ENCODE data around the gene KRTAP10-11. TPM values are rescaled to one million over a fixed set of nuclear protein-coding genes. Genes with fewer than 3 reads are reported as not detected.

Gene KRTAP10-11
- total and polyA plus RNA-seq, 3 donors from 2014 or later: 0.37 TPM; not detected in 2

DNA sequence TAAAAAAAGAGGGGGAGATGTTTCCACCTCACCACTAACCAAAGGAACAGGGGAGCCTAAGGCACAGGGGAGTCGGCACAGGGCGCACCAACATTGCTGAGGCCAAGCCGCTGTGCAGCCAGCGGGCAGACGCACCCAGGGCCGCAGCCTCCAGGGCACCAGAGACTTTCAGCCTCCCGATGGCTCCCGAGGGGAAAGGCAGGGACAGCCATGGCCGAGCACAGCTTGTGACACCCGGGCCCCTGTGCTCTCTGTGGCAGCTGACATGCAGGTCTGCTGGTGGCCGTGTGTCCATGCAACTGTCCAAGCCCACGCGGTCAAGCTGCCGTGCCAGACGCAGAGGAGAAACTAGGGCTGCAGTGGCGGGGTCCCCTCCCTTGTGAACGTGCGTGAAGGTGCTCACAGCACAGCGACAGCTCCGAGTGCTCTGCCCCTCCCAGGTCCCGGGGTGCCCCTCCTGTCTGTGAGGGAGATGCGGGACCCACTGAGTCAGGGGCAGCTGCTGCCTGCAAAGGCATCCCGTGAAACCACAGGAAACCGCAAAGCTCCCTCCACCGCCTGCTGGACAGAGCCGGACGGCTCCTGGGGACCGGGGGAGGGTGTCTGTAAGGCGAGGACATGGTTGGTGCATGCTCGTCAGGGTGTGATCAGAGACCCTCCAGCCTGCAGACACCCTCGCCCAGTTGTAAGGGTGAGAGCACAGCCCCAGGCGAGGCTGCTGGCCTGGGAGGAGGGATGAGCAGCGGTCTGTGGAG, 2.5 kb downstream of the KRTAP10-11 start:
- no peak for TF ChIP-seq POLR2A (IDR thresholded peaks at IDR 0.05)
- TF ChIP-seq, protein P1, sequence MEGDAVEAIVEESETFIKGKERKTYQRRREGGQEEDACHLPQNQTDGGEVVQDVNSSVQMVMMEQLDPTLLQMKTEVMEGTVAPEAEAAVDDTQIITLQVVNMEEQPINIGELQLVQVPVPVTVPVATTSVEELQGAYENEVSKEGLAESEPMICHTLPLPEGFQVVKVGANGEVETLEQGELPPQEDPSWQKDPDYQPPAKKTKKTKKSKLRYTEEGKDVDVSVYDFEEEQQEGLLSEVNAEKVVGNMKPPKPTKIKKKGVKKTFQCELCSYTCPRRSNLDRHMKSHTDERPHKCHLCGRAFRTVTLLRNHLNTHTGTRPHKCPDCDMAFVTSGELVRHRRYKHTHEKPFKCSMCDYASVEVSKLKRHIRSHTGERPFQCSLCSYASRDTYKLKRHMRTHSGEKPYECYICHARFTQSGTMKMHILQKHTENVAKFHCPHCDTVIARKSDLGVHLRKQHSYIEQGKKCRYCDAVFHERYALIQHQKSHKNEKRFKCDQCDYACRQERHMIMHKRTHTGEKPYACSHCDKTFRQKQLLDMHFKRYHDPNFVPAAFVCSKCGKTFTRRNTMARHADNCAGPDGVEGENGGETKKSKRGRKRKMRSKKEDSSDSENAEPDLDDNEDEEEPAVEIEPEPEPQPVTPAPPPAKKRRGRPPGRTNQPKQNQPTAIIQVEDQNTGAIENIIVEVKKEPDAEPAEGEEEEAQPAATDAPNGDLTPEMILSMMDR (IDR thresholded peaks at IDR 0.05): no peak
- H3K4me1 ChIP-seq: no peaks in the 10 kb centered on the region
- H3K36me3 ChIP-seq (ENCODE audit: low read depth, missing control alignments): no peaks in the 10 kb centered on the region
- no peaks in the 10 kb centered on the region for H3K27me3 ChIP-seq
- intact Hi-C loops (cut with DNase I; ENCODE audit: low total_unique reads): no loop called here
- no peaks in the 10 kb centered on the region for H3K9me3 ChIP-seq
- no peak overlapping the region for H3K4me3 ChIP-seq
- DNase-seq: no peak
- 71 to 82% methylated on average over 3 to 33 of the region's 33 CpGs for WGBS, 2 donors
- H3K27ac ChIP-seq: no peak overlapping the region

DNA sequence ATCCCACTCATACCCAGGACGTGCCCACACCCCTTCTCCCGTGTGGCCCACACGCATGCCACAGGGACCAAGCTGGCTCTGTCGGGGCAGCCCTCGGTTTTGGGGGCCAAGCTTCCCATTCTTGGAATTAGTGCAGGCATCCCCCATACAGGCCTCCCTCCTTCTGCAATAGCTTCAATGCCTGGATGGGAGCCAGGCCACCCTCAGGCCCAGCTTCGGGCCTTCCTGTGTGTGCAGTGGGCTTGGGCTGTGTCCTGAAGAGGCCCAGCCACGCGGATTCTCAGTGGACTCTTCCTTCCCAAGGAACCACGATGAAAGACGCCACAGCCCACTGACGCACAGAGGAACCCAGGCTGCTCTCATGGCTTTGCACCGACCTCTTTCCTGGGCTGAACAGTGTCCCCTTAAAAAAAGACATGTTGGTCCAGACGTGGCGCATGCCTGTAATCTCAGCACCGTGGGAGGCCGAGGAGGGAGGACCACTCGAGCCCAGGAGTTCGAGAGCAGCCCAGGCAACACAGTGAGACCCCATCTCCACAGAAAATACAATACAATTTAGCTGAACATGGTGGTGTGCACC, 3.4 kb downstream of the KRTAP10-11 start:
- 80 to 82% methylated on average over 18 of the region's 18 CpGs for WGBS, 2 donors
- intact Hi-C loops (cut with DNase I; ENCODE audit: low total_unique reads): no loop called here
- Histone ChIP-seq H3K4me3 (no peak overlapping the region), H3K36me3 (ENCODE audit: low read depth, missing control alignments) (no peaks in the 10 kb centered on the region), H3K27me3 (no peaks in the 10 kb centered on the region), H3K27ac (no peak overlapping the region), H3K9me3 (no peaks in the 10 kb centered on the region), H3K4me1 (no peaks in the 10 kb centered on the region)
- TF ChIP-seq, protein P1 (IDR thresholded peaks at IDR 0.05): no peak
- TF ChIP-seq POLR2A (IDR thresholded peaks at IDR 0.05): no peak
- no peak for DNase-seq

DNA sequence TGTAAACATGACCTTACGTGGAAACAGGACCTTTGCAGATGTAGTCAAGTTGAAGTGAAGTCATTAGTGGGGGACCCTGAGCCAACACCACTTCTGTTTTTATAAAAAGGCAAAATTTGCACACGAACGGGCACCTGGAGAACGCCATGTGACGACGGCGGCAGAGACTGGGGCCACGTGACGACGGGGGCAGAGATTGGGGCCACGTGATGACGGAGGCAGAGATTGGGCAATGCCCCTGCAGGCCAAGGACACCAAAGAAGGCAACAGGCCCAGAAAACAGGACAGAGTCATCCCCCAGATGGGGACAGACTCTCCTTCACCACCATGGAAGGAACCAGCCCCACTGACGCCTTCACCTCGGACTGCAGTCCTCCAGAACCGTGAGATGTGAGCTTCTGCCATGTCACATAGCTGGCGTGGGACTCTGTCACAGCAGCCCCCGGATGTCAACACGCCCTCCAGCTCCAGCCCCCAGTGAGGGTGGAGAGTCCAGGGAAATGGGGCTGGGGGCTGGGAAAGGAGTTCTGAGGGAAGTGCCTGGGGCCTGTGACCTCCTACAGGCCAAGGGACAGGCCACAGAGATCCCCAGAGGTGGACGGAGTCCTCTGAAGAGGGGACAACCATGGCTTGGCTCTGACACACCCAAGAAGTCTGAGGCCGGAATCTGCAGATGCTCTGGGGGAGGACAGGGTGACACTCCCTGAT, 4.2 kb downstream of the KRTAP10-11 start:
- Histone ChIP-seq H3K4me3 (no peak overlapping the region), H3K36me3 (ENCODE audit: low read depth, missing control alignments) (no peaks in the 10 kb centered on the region), H3K27me3 (no peaks in the 10 kb centered on the region), H3K27ac (no peak overlapping the region), H3K4me1 (no peaks in the 10 kb centered on the region), H3K9me3 (no peaks in the 10 kb centered on the region)
- DNase-seq: no peak
- intact Hi-C loops (cut with DNase I; ENCODE audit: low total_unique reads): no loop called here
- 86% methylated on average over 18 to 20 of the region's 20 CpGs for WGBS, 2 donors
- TF ChIP-seq, protein P1 (IDR thresholded peaks at IDR 0.05): no peak
- TF ChIP-seq POLR2A (IDR thresholded peaks at IDR 0.05): no peak

DNA sequence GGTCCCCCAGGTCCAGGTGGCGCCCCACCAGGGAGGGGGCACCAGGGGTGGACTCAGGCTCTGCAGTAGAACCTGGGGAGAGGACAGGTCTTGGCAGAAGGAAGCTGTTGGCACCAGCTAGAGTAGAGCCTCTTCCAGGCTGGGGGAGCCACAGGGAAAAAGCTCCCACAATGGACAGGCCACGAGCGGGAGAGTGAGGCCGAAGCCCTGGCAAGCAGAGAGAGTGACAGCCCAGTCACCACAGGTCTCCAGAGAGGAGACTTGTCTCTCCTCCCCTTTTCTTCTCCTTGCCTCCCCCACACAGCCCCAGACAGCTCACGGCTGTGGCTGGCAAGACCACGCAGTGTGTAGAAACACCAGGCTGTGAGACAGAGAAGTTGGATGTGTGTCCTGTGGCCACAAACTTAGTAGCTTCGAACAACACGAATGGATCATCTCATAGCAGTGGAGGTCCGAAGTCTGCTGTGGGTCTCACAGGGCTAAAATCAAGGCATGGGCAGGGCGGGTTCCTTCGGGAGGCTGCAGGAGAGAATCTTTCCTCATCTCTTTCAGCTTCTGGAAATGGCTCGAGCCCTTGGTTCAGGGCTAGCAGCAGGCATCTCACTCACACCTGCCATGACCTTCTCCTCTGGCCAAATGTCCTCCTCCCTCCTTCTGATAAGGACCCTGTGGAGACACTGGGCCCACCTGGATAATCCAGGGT, 4.9 kb downstream of the KRTAP10-11 start:
- Histone ChIP-seq H3K4me3 (no peak overlapping the region), H3K9me3 (no peaks in the 10 kb centered on the region), H3K27me3 (no peaks in the 10 kb centered on the region), H3K27ac (no peak overlapping the region), H3K4me1 (no peaks in the 10 kb centered on the region), H3K36me3 (ENCODE audit: low read depth, missing control alignments) (no peaks in the 10 kb centered on the region)
- no peak for TF ChIP-seq POLR2A (IDR thresholded peaks at IDR 0.05)
- TF ChIP-seq, protein P1 (IDR thresholded peaks at IDR 0.05): no peak
- WGBS, 2 donors: 81 to 92% methylated on average over 12 of the region's 12 CpGs
- no peak for DNase-seq
- intact Hi-C loops (cut with DNase I; ENCODE audit: low total_unique reads): no loop called here
